ENCODE measurements around the gene CAPN7. TPM values are rescaled to one million over a fixed set of nuclear protein-coding genes. Genes with fewer than 3 reads are reported as not detected.

The CAPN7 gene
- total RNA-seq, 1 donor = 47.3 TPM

DNA sequence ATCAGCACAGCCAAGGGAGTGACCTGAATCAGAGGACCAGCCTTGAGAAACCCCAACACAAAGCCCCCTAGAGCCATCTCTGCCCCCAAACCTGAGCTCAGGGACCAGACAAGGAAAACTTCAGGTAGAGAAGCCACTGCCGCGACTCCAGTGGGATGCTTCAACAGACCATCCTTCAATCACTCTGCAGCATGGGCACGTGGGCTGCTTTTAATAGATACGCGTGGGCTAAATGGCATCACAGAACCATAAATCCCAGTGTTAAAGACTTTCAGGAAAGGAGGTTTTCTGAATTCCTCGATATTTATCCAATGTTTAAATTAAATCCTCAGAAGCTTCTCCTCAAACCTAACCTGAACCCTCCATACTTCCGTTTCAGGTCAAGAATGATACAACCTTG, 95.7 kb downstream of the CAPN7 start:
- TF ChIP-seq, protein P1, sequence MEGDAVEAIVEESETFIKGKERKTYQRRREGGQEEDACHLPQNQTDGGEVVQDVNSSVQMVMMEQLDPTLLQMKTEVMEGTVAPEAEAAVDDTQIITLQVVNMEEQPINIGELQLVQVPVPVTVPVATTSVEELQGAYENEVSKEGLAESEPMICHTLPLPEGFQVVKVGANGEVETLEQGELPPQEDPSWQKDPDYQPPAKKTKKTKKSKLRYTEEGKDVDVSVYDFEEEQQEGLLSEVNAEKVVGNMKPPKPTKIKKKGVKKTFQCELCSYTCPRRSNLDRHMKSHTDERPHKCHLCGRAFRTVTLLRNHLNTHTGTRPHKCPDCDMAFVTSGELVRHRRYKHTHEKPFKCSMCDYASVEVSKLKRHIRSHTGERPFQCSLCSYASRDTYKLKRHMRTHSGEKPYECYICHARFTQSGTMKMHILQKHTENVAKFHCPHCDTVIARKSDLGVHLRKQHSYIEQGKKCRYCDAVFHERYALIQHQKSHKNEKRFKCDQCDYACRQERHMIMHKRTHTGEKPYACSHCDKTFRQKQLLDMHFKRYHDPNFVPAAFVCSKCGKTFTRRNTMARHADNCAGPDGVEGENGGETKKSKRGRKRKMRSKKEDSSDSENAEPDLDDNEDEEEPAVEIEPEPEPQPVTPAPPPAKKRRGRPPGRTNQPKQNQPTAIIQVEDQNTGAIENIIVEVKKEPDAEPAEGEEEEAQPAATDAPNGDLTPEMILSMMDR (IDR thresholded peaks at IDR 0.05; ENCODE audit: insufficient read depth, low read length) = no peak
- no peak for DNase-seq (ENCODE audit: low read depth)
- no peak overlapping the region for H3K4me3 ChIP-seq (ENCODE audit: low read depth, low read length)

Other genes with a start within 250 kb of the CAPN7 start
- gene MRPS25, start 140.9 kb upstream of the CAPN7 start, total RNA-seq (ENCODE audit: low replicate concordance) = 12.7 and 17.0 TPM in 2 replicates
- gene RBSN, start 107.1 kb upstream of the CAPN7 start, total RNA-seq (ENCODE audit: low replicate concordance) = 22.7 and 29.6 TPM in 2 replicates
- gene SH3BP5, start 126.3 kb downstream of the CAPN7 start, total RNA-seq (ENCODE audit: low replicate concordance) = 25.5 and 153 TPM in 2 replicates
- gene METTL6, start 221.3 kb downstream of the CAPN7 start, total RNA-seq (ENCODE audit: low replicate concordance) = 30.0 and 30.6 TPM in 2 replicates
- 15.2 and 21.1 TPM in 2 replicates for gene EAF1, start 221.4 kb downstream of the CAPN7 start, total RNA-seq (ENCODE audit: low replicate concordance)